IMR-90 (cell line): ENCODE measurements around the gene PKN3.

Source experiments
- RAD21 ChIP-seq: IDR thresholded peaks from 2 replicates; pipeline ENCODE4 v1.6.1; 2012; ENCODE audit warnings: low read length, improper control_type of control experiment
- USF2 ChIP-seq: fragments of 150-350 bp; IDR thresholded peaks from 2 replicates; pipeline ENCODE4 v1.6.1; 2017; ENCODE audit warnings: mild to moderate bottlenecking, antibody characterized with exemption, low read length, low read depth
- TF ChIP-seq, protein P1 (sequence below): conservative IDR thresholded peaks from 2 replicates; pipeline ENCODE4 v1.5.1; 2012; ENCODE audit warnings: mild to moderate bottlenecking, low read depth, low read length, improper control_type of control experiment

- TF ChIP-seq, protein P1, sequence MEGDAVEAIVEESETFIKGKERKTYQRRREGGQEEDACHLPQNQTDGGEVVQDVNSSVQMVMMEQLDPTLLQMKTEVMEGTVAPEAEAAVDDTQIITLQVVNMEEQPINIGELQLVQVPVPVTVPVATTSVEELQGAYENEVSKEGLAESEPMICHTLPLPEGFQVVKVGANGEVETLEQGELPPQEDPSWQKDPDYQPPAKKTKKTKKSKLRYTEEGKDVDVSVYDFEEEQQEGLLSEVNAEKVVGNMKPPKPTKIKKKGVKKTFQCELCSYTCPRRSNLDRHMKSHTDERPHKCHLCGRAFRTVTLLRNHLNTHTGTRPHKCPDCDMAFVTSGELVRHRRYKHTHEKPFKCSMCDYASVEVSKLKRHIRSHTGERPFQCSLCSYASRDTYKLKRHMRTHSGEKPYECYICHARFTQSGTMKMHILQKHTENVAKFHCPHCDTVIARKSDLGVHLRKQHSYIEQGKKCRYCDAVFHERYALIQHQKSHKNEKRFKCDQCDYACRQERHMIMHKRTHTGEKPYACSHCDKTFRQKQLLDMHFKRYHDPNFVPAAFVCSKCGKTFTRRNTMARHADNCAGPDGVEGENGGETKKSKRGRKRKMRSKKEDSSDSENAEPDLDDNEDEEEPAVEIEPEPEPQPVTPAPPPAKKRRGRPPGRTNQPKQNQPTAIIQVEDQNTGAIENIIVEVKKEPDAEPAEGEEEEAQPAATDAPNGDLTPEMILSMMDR, result no peak
- TF ChIP-seq RAD21 (no peak), USF2 (no peak)
Measured at GRCh38 chr9:128669786-128670185, 32.5 kb upstream of the PKN3 start.
